AG09319 (cell line): ENCODE data around the gene KTI12.

Source experiments
- DNase-seq: peaks from one replicate; pipeline ENCODE4 v3.0.0-alpha.2; 2010; ENCODE audit warnings: low read depth; ENCODE audit errors: extremely low read depth
- TF ChIP-seq, protein P1 (sequence below): IDR thresholded peaks from 2 replicates; pipeline ENCODE4 v1.5.1; 2011; ENCODE audit warnings: low read depth, mild to moderate bottlenecking, inconsistent platforms, low read length, moderate library complexity

Gene KTI12

DNA sequence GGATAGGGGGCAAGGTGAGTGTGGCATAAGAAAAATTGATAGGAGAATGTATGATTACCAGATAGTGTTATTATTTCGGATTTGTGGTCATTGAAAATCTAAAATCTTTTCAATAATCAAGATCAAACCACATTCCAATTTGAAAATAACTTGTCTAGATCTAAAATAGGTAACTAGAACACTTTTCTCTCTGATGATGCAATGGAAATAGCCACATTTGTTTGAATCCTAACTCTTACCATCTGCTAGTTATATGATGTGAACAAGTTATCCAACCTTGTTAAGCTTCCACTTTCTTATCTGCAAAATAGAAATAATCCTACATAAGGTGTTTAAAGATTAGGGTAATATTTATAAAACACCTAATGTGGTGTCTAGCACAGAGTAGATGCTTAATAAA is 26.3 kb upstream of the KTI12 start:
- DNase-seq, result no peak
- TF ChIP-seq, protein P1, sequence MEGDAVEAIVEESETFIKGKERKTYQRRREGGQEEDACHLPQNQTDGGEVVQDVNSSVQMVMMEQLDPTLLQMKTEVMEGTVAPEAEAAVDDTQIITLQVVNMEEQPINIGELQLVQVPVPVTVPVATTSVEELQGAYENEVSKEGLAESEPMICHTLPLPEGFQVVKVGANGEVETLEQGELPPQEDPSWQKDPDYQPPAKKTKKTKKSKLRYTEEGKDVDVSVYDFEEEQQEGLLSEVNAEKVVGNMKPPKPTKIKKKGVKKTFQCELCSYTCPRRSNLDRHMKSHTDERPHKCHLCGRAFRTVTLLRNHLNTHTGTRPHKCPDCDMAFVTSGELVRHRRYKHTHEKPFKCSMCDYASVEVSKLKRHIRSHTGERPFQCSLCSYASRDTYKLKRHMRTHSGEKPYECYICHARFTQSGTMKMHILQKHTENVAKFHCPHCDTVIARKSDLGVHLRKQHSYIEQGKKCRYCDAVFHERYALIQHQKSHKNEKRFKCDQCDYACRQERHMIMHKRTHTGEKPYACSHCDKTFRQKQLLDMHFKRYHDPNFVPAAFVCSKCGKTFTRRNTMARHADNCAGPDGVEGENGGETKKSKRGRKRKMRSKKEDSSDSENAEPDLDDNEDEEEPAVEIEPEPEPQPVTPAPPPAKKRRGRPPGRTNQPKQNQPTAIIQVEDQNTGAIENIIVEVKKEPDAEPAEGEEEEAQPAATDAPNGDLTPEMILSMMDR, result no peak

DNA sequence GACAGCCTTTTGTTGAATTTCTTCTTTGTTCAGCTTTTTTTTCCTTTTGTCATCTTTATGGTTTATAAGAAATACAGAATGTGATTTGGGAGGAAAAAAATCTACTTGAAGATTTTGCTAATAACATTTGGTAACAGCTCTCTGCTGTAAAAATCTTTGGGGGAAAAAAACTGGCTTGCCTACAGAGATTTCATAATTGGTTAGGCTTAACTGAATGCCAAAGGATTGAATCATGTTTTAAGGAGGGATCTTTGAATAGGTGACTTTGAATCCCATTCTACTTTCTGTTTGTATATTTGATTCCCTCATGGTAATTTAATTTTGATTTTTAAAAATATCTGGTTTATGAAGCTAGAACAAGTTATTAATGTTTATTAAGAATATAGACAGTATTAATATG is 25.7 kb upstream of the KTI12 start:
- TF ChIP-seq, protein P1, result no peak
- DNase-seq, result no peak

DNA sequence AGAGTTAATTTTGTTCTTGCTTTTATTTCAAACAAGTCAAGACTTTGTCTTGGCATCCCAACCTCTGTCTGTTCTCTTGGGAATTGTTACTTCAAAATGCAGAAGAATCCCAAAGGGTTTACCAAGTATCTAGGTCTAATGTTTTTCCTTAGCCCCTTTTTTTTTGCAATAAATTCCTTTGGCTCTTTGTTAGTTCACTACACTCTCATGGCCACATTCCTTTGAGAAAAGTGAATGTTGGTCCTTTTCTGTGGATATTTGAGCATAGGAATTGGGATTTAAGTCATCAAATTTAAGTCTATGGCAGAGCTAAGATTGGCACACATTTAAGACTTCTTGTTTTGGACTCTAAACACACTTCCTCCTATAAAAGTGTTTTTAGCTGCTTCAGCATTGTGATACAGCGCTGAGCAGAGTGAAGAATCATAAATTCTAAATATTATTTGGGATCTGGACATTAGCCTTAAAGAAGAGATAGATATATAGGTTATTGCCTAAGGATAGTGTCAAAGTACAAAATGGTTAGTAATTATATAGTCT is 24.3 kb upstream of the KTI12 start:
- TF ChIP-seq, protein P1, result no peak
- no peak for DNase-seq

DNA sequence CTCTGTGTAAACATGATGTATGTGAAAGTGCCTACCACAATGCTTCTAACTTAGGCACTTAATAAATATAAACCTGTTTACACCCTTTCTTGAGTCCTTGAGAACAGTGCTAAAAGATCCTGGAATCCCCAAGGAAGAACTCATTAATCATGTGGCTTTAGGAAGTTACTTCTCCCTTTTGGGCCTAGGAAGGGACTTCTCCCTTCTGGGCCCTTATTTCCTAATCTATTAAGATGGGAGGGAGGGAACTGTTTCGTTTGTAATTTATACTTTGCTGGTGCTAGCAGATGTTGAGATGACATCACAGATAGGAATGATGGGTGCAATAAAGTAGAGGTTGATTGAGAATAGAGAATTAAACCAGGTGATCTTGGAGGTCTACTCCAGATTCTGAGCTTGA is 23.6 kb upstream of the KTI12 start:
- TF ChIP-seq, protein P1, result no peak
- no peak for DNase-seq

DNA sequence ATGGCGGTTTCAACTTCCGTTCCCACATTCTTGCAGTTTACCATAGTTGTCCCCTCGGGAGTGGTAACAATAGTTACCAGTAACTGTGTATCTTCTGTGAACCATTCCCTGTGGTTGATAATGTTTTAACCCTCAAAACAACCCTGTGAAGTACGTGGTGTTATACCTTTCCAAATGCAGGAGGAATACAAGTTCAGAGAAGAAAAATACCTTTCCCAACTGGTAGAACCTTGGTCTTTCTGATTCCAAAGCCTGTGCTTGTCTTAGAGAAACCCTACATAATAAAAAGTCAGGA is 23.3 kb upstream of the KTI12 start:
- TF ChIP-seq, protein P1, result no peak
- DNase-seq, result no peak

DNA sequence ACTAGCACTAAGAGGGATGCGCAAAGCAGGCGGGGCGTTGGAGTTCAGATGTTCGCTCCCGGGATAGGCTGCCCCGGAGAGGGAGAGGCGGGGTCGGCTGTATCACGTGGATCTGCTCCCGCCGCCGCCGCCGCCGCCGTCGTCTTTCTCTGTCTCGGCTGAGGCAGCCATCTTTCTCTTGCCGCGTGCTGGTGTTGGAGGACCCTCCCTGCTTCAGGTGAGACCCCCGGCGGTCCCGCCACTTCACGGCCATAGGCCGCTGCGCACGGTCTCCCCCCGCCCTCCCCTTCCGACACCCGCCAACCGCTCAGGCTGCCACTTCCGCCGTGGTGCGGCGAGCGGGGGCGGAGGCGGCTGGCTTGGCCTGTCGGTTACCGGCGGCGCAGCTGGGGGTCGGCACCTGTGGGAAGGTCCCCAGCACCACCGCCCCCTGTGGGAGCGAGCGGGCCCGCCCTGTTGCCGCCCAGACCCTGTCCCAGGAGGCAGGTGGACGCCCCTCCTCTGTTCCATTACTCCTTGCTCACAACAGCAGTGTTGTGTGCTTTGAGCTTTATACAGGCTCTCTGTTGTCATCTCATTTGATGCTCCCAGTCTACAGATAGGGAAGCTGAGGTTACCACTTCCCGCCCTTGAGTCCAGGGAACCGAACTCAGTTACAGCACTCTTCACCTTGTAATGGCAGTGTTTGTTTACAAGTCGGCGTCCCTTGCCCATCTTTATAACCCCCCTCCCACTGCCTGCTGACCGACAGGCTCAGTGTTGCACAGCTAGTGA is 22.7 kb upstream of the KTI12 start, which contains the start of gene BTF3L4:
BTF3L4 (plus strand) TSS at position 133 of the 774 bp plus-strand sequence. CDS start 3,553 bp downstream, outside the sequence.
- TF ChIP-seq, protein P1, result no peak
- DNase-seq, result peak; percentile 79

DNA sequence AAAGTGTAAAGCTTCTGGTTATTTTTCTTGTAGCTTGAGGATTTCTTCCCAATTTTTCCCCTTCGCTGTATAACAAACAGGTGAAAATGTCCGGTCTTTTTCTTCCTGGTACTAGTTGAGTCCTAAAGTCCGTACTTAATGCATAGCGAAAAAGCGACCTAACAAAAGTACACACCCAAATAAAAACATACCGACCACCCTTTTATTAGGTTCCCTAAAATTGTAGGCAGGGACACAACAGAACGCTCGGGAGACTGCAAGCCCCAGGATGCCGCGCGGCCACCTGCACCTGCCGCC is 22.2 kb upstream of the KTI12 start:
- DNase-seq, result no peak
- TF ChIP-seq, protein P1, result no peak
